ENCODE measurements around the gene HAUS1.
A peak's percentile ranks its signal among the peaks of the same experiment; 100 is the strongest.
"Not testable (repeated sequence)": the region's sequence is repeated elsewhere in the genome, so short reads cannot be mapped to it uniquely, and the experiment has no call there.

HAUS1 gene

GRCh38 chr18:46158499-46158898, 54.3 kb downstream of the HAUS1 start:
- DNase-seq (ENCODE audit: low read depth), result no peak

- DNase-seq (ENCODE audit: low read depth), result no peak
Measured at GRCh38 chr18:46160050-46160798, 56.0 kb downstream of the HAUS1 start.

DNA sequence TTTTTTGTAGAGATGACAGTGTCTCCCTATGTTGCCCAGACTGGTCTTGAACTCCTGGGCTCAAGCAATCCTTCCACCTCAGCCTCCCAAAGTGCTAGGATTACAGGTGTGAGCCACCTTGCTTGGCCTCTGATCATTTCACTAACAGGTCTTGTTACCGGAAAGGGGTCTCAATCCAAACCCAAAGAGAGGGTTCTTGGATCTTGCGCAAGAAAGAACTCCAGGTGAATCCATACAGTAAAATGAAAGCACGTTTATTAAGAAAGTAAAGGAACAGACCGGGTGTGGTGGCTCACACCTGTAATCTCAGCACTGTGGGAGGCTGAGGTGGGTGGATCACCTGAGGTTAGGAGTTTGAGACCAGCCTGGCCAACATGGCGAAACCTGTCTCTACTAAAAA, 56.7 kb downstream of the HAUS1 start:
- not testable (repeated sequence) for DNase-seq (ENCODE audit: low read depth)

DNA sequence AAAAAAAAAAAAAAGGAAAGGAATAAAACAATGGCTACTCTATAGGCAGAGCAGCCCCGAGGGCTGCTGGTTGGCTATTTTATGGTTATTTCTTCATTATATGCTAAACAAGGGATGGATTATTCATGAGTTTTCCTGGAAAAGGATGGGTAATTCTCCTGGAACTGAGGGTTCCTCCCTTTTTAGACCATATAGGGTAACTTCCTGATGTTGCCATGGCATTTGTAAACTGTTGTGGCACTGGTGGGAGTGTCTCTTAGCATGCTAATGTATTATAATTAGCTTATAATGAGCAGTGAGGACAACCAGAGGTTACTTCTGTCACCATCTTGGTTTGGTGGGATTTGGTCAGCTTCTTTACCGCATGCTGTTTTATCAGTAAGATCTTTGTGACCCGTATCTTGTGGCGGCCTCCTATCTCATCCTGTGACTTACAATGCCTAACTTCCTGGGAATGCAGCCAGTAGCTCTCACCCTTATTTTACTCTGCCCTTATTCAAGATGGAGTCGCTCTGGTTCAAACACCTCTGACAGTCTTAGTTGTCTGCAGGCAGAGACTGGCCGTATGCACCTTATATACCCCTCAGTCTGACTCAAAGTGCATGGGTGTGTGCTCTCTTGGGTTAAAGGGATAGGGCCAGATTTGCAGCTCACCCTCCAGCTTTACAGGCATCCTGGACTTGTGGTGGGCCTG, 57.7 kb downstream of the HAUS1 start:
- no peak for DNase-seq (ENCODE audit: low read depth)

- no peak for DNase-seq (ENCODE audit: low read depth)
Measured at GRCh38 chr18:46163091-46163490, 58.9 kb downstream of the HAUS1 start.

DNA sequence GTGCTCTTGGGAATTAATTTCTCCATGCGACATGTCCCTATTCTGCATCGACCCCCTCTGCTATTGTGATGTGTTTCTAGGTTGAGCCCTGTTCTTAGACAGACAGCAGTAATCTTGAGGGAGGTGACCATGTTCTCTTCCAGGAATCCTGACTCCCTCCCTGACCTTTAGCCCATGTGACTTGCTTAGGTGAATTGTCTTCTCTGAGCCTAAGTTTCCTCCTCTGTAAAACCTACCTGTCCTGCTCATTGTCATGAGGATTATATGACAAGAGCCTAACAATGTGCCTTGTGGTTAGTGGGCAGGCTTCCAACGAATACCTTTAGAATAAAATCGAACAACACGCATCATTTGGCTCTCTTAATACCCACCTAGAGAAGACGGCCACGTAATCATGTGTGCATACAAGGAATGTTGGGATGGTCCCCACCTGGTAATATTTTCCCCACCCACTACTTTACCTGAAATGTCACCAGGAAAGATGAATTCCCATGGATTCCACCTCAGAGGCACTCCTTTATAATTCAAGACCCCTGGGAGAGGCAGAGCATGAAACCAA, 59.8 kb downstream of the HAUS1 start:
- DNase-seq (ENCODE audit: low read depth), result no peak

DNA sequence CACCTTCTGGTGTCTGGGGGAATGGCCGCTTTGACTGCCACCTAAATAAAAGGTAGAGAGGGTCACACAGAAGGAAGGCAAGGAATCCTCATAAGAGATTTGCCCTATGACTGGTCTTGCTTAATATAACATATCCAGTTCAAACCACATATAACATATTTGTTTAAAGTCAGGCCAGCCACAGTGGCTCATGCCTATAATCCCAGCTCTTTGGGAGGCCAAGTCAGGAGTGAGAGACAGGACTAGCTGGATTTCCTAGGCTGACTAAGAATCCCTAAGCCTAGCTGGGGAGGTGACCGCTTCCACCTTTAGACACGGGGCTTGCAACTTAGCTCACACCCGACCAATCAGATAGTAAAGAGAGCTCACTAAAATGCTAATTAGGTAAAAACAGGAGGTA, 60.3 kb downstream of the HAUS1 start:
- DNase-seq (ENCODE audit: low read depth), result not testable (repeated sequence)

- no peak for DNase-seq (ENCODE audit: low read depth)
Measured at GRCh38 chr18:46164920-46165319, 60.7 kb downstream of the HAUS1 start.

- DNase-seq (ENCODE audit: low read depth), result no peak
Measured at GRCh38 chr18:46166261-46166970, 62.2 kb downstream of the HAUS1 start.

DNA sequence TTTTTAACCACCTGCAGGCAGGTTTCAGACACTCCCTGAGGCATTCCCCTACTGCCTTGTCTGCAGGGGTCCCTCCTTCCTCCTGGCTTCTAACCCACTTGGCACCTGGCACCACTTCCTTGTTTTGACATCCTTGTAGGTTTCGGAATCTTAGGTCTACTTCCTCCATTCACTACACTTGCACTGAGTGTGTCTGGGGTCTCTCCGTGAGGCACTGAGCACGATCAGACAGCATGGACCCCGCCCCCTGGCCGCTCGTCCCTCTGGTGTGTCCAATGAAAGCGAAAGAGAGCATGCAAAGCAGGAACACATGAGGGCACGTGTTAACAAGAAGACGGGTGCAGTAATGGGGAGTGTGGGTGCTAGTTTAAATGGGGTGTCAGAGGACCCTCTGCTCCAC, 63.8 kb downstream of the HAUS1 start:
- DNase-seq (ENCODE audit: low read depth), result no peak

DNA sequence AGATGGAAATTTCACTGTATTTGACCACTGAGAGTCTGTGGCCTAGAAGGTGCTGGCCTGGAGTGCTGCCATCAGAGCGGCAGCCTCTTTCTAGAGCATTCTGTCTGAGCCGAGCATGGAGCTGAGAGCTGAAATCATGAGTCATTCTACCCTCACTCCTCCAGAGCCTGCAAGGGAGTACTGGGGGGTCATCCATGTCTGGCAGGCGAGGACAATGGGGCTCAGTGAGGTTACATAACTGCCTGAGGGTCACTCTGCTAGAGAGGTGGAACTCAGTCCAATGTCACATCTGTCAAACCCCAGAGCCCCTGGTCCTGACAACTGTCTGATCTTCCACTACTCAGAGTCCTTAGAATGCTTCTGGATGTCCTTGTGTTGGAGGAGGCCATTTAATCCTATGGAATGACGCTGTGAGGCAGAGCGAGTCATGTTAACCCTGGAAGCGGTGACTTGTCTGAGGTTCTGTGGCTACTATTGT, 65.3 kb downstream of the HAUS1 start:
- no peak for DNase-seq (ENCODE audit: low read depth)

DNA sequence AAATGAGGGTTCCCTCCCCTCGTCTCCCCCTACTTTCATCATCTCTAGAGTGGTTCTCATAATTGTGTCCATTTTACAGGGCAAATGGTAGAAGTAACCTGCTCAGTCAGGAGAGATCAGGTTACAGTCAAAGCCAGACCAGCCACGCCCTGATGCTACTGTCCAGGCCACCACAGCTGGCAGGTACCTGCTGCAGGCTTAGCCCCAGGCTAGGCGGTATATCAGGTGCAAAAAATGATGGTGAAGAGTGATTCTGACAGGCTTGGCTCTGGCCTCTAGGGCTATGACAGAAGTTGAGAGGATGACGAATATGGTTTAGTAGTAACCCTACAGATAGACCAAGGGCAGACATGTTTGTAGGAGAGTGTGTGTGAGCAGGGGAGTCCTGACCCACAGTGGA, 67.1 kb downstream of the HAUS1 start:
- DNase-seq (ENCODE audit: low read depth), result no peak

GRCh38 chr18:46173393-46174341, 69.5 kb downstream of the HAUS1 start:
- peak; percentile 90 for DNase-seq (ENCODE audit: low read depth)

- DNase-seq (ENCODE audit: low read depth), result peak; percentile 22
Measured at GRCh38 chr18:46174342-46175041, 70.3 kb downstream of the HAUS1 start.

GRCh38 chr18:46176001-46176400, 71.8 kb downstream of the HAUS1 start:
- no peak for DNase-seq (ENCODE audit: low read depth)
